Heart left ventricle (tissue), 16 donors: ENCODE data around the gene EEF2KMT. TPM values are rescaled to one million over a fixed set of nuclear protein-coding genes. Genes with fewer than 3 reads are reported as not detected.

Source experiments
- ATAC-seq, 4 donors: fragments of 200-7000 bp; cut with Tn5 transposase; one replicate each; pipeline ENCODE4 v1.9.1; 2020 to 2022; ENCODE audit warnings: moderate library complexity in 4 of 4, mild to moderate bottlenecking in 3 of 4, moderate number of reproducible peaks in 1 of 4
- DNase-seq, 5 donors: peaks; one replicate each; pipeline ENCODE4 v3.0.0-alpha.2; 2020
- H3K27ac ChIP-seq, 12 donors: fragments of 200-600 bp; sonication (generic) in 4 of 12; one replicate each; pipeline versions ENCODE4 v1.5.0 to v1.8.0; 2016 to 2022; ENCODE audit warnings: mild to moderate bottlenecking in 2 of 12
- H3K27me3 ChIP-seq, 9 donors: fragments of 200-600 bp; sonication (generic) in 2 of 9; one replicate each; pipeline versions ENCODE4 v1.5.1 to v1.8.0; 2016 to 2022; ENCODE audit warnings: mild to moderate bottlenecking in 3 of 9
- H3K36me3 ChIP-seq, 9 donors: fragments of 200-600 bp; sonication (generic) in 2 of 9; one replicate each; pipeline versions ENCODE4 v1.5.0 to v1.8.0; 2018 to 2022; ENCODE audit warnings: mild to moderate bottlenecking in 2 of 9
- H3K4me1 ChIP-seq, 12 donors: fragments of 200-600 bp; sonication (generic) in 4 of 12; one replicate each; pipeline versions ENCODE4 v1.5.0 to v1.8.0; 2016 to 2022; ENCODE audit warnings: mild to moderate bottlenecking in 3 of 12
- H3K4me3 ChIP-seq, 12 donors: fragments of 200-600 bp; sonication (generic) in 4 of 12; one replicate each; pipeline versions ENCODE4 v1.5.0 to v1.8.0; 2017 to 2022; ENCODE audit warnings: mild to moderate bottlenecking in 9 of 12, moderate library complexity in 4 of 12
- H3K9me3 ChIP-seq, 12 donors: fragments of 200-600 bp; sonication (generic) in 4 of 12; one replicate each; pipeline versions ENCODE4 v1.5.0 to v1.8.0; 2016 to 2022; ENCODE audit warnings: mild to moderate bottlenecking in 1 of 12
- CTCF ChIP-seq, 12 donors: fragments of 200-600 bp; sonication (generic) in 4 of 12; IDR thresholded peaks; one replicate each; pipeline versions ENCODE4 v1.5.0 to v1.8.0; 2018 to 2022; ENCODE audit warnings: antibody characterized with exemption in 12 of 12, mild to moderate bottlenecking in 5 of 12
- POLR2A ChIP-seq, 2 donors: fragments of 450-650 bp; IDR thresholded peaks; one replicate each; pipeline ENCODE4 v1.6.1; 2017; ENCODE audit warnings: antibody characterized with exemption in 2 of 2, mild to moderate bottlenecking in 2 of 2, moderate library complexity in 2 of 2
- WGBS, 4 donors: extraction: QIAGEN DNeasy Blood & Tissue Kit in 2 of 4; methylation state at CpG; one replicate each; pipeline versions ENCODE4 v1.1.5 to v1.1.7; 2013 to 2018; 5-methylcytosine and 5-hydroxymethylcytosine counted together
- intact Hi-C, 10 donors: fragments of 100-400 bp; cut with DNase I; formaldehyde crosslinking; loops; one replicate each; pipeline versions ENCODE4 v1.11.1 to v1.14.2; 2022
- polyA plus RNA-seq, 2 donors: library from polyadenylated mRNA; stranded (reverse); fragments of 200-250 nt; gene quantifications; one replicate each; pipeline ENCODE4 v1.2.3, GENCODE V29; 2013
- total RNA-seq, 9 donors: library from RNA; depleted of rRNA in 2 of 9; stranded (reverse); fragments of >200 nt in 2 of 9; fragmentation: NEBNext Ultra II Directional in 3 of 9; extraction: Animal tissue kit (Norgen Biotek cat#: 25700) in 3 of 9; gene quantifications; one replicate each; pipeline versions ENCODE4 v1.1.0 to v1.2.4, GENCODE V29; 2016 to 2023
- donor health status: ischemic (EF 13 %, LVEDD 7.1; RV severe dilation, severe dysfunction).
- donor health status: healthy with polysubstance abuse.
- donor health status: DM: no; HTN: yes; CAD: no.
- donor health status: DM: no; HTN: no; CAD: no.
- donor health status: ischemic (EF 25% LVEDD 6.9; RV normal size, moderate dysfunction).
- donor health status: ischemic (EF 25% LVEDD 5.7; RV mildly dilated, moderate dysfunction).
- donor health status: healthy.
- donor health status: DM: yes; HTN: yes; CAD: no.
- donor health status: ischemic (EF 35%, LVEDD 5.7; RV mildly dilated, moderate dysfunction).
- donor health status: nonischemic (EF 11% LVEDD 7.7; RV severe dilation, severe dysfunction).
- donor health status: DM: yes; HTN: yes; CAD: no.
- donor health status: PGD.
- donor health status: ischemic (EF 29% LVEDD 5.4; RV normal size, mild dysfunction).
- donor health status: nonischemic (EF 23%, LVEDD 6.1; RV moderate dilation, normal function).

Gene EEF2KMT
- total and polyA plus RNA-seq, 11 donors = 3.2 to 11.6 (median 7.2) TPM

- ATAC-seq = no peak
- peak in 1 of 5 donors; percentile 9 for DNase-seq
- H3K9me3 ChIP-seq = no peaks in the 10 kb centered on the region
- intact Hi-C loops = no loop called here
- H3K4me3 ChIP-seq = no peak overlapping the region
- peaks cover 0 to 4% (median 0%) of the 10 kb centered on the region in 9 donors for H3K36me3 ChIP-seq
- 70 to 81% (median 78%) methylated on average over 14 of the region's 14 CpGs for WGBS, 4 donors
- TF ChIP-seq CTCF (IDR thresholded peaks at IDR 0.05) = no peak
- no peak for TF ChIP-seq POLR2A (IDR thresholded peaks at IDR 0.05)
- no peaks in the 10 kb centered on the region for H3K27me3 ChIP-seq
- H3K4me1 ChIP-seq = no peaks in the 10 kb centered on the region
- no peak overlapping the region for H3K27ac ChIP-seq
These were observed 54.9 kb downstream of the EEF2KMT start for GRCh38 chr16:5042574-5043171.

- H3K27ac ChIP-seq = no peak overlapping the region
- intact Hi-C loops = no loop called here
- H3K9me3 ChIP-seq = no peaks in the 10 kb centered on the region
- H3K27me3 ChIP-seq = no peaks in the 10 kb centered on the region
- DNase-seq (peak in 1 of 5 donors; percentile 1), ATAC-seq (no peak)
- peaks cover 0 to 4% (median 0%) of the 10 kb centered on the region in 9 donors for H3K36me3 ChIP-seq
- TF ChIP-seq CTCF (IDR thresholded peaks at IDR 0.05) (no peak), POLR2A (IDR thresholded peaks at IDR 0.05) (no peak)
- no peak overlapping the region for H3K4me3 ChIP-seq
- peaks cover 0 to 1% (median 0%) of the 10 kb centered on the region in 12 donors for H3K4me1 ChIP-seq
- 76 to 83% (median 77%) methylated on average over 12 of the region's 12 CpGs for WGBS, 4 donors
These were observed 55.9 kb downstream of the EEF2KMT start for GRCh38 chr16:5041600-5042133.

- Histone ChIP-seq H3K27me3 (no peaks in the 10 kb centered on the region), H3K9me3 (no peaks in the 10 kb centered on the region), H3K4me3 (no peak overlapping the region), H3K27ac (no peak overlapping the region), H3K4me1 (peaks cover 0 to 6% (median 0%) of the 10 kb centered on the region in 12 donors), H3K36me3 (peaks cover 0 to 4% (median 0%) of the 10 kb centered on the region in 9 donors)
- intact Hi-C loops = no loop called here
- TF ChIP-seq POLR2A (IDR thresholded peaks at IDR 0.05) = no peak
- no peak for TF ChIP-seq CTCF (IDR thresholded peaks at IDR 0.05)
- WGBS, 4 donors = 74 to 84% (median 76%) methylated on average over 7 of the region's 7 CpGs
- ATAC-seq = no peak
- DNase-seq = peak in 1 of 5 donors; percentile 2
These were observed 57.1 kb downstream of the EEF2KMT start for GRCh38 chr16:5040451-5040850.

GRCh38 chr16:5036228-5037156 is 61.1 kb downstream of the EEF2KMT start:
- H3K36me3 ChIP-seq = no peaks in the 10 kb centered on the region
- intact Hi-C loops = no loop called here
- ATAC-seq (peak in 1 of 4 donors; percentile 40), DNase-seq (peak in 1 of 5 donors; percentile 14)
- WGBS, 4 donors = 43 to 55% (median 45%) methylated on average over 12 of the region's 12 CpGs
- no peak overlapping the region for H3K4me3 ChIP-seq
- no peak for TF ChIP-seq CTCF (IDR thresholded peaks at IDR 0.05)
- no peak for TF ChIP-seq POLR2A (IDR thresholded peaks at IDR 0.05)
- no peaks in the 10 kb centered on the region for H3K27me3 ChIP-seq
- H3K4me1 ChIP-seq = peaks cover 0 to 24% (median 15%) of the 10 kb centered on the region in 12 donors
- H3K9me3 ChIP-seq = no peaks in the 10 kb centered on the region
- H3K27ac ChIP-seq = peak overlapping the region in 1 of 12 donors; percentile 43
